A549 treated with DMSO at 1 μM for 4 hours (cell line): ENCODE measurements around the gene PBX3. TPM values are rescaled to one million over a fixed set of nuclear protein-coding genes. Genes with fewer than 3 reads are reported as not detected.

ENCODE experiments used
- total RNA-seq: library from RNA; stranded (reverse); fragments of 200-300 nt; extraction: Qiagen RNA extraction; gene quantifications from 5 replicates; pipeline ENCODE4 v1.2.3, GENCODE V29; 2022; ENCODE audit warnings: low read depth

Gene PBX3
- 10.1 to 14.9 TPM (median 12.5 TPM) in 5 replicates for total RNA-seq

DNA sequence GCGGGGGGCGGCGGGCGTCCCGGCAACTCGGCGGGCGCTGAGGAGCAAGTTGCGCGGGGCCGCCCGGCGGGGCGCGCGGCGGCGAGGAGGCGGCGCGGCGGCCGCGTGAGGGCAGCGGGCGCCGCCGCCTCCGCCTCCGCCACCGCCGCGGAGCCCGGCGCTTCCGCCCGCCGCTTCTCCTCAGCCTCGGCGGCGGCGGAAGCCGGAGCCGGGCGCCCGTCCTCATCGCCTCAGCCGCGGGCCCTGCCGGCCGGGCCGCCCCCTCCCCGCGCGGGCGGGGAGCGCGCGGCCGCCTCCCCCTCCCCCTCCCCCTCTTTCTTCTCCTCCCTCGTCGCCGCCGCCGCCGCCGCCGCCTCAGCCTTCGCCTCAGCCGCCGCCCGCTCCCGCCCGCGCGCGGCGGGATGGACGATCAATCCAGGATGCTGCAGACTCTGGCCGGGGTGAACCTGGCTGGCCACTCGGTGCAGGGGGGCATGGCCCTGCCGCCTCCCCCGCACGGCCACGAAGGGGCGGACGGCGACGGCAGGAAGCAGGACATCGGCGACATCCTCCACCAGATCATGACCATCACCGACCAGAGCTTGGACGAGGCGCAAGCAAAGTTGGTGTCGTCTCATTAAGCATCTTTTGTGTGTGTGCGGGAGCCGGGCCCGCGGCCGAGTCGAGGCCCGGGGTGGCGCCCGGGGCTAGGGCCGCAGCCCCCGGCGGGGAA, at the start of gene PBX3:
Gene PBX3, plus strand, starts transcription at position 321 of the 712 bp plus-strand sequence.

DNA sequence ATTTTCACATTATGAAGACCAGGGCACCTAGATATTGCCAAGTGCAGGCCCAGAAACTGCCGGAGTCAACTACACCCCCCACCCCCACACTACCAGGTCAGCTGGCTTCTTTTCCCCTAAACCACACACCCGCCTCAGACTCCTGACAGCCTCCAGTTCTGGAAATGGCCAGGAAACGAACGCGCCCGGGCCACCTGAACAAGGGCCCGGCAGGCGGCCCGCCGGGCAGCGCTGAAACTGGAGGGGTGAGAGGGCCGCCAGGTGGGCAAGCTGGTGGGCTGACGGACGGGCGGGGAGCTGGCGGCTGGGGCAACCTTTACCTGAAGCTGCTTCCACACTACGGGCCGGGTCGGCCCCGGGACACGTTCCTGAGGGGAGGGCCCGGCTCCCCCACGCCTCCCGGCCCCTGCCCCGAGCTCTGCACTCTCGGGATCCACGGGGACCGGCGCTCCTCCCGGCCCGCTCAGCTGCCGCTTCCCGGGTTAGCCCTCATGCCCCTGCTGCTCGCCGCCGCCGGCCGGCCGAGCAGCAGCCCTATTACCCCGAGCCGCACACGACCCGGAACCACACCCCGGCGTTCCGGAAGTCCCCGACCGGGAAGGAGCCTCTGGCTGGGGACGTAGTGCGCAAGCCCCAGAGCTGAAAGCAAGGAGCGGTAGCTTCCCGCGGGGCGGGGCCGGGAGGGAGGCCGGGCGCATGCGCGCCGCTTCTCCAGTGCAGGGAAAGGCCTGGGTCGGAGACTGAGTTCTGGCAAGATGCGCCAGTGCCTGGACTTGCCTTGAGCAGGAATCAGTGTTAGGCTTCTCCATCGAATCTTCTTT, 40.3 kb upstream of the PBX3 start, which contains the start of gene MAPKAP1:
Gene MAPKAP1, minus strand, starts transcription at position 558 of the 821 bp plus-strand sequence. CDS start 34,634 bp downstream, outside the sequence.

Other genes starting within 250 kb of the PBX3 start
- gene MAPKAP1, start 40.2 kb upstream of the PBX3 start, total RNA-seq = 50.3 to 87.6 TPM (median 80.5 TPM) in 5 replicates